Fibroblast of gingiva (primary cell): ENCODE data around the gene STX16.
"Not testable (repeated sequence)": the region's sequence is repeated elsewhere in the genome, so short reads cannot be mapped to it uniquely, and the experiment has no call there.

Experiments
- DNase-seq: peaks from one replicate; pipeline ENCODE4 v3.0.0-alpha.2; 2011; ENCODE audit warnings: low read depth

Gene STX16

GRCh38 chr20:58712151-58712791 is 61.2 kb downstream of the STX16 start:
- no peak for DNase-seq

- no peak for DNase-seq
Observed at GRCh38 chr20:58712806-58713731, 62.0 kb downstream of the STX16 start.

- DNase-seq, result no peak
Observed at GRCh38 chr20:58713801-58714339, 62.8 kb downstream of the STX16 start.

GRCh38 chr20:58714340-58714922 is 63.3 kb downstream of the STX16 start:
- DNase-seq, result no peak

GRCh38 chr20:58714923-58715351 is 63.9 kb downstream of the STX16 start:
- DNase-seq, result no peak

GRCh38 chr20:58715391-58715800 is 64.3 kb downstream of the STX16 start:
- no peak for DNase-seq

- DNase-seq, result no peak
Observed at GRCh38 chr20:58715801-58716475, 64.9 kb downstream of the STX16 start.

- no peak for DNase-seq
Observed at GRCh38 chr20:58716476-58717277, 65.6 kb downstream of the STX16 start.

- DNase-seq, result no peak
Observed at GRCh38 chr20:58717278-58718091, 66.4 kb downstream of the STX16 start.

GRCh38 chr20:58718121-58718563 is 67.1 kb downstream of the STX16 start:
- DNase-seq, result no peak

GRCh38 chr20:58718729-58719128 is 67.6 kb downstream of the STX16 start:
- no peak for DNase-seq

- no peak for DNase-seq
Observed at GRCh38 chr20:58719258-58719657, 68.2 kb downstream of the STX16 start.

- no peak for DNase-seq
Observed at GRCh38 chr20:58719971-58720371, 68.9 kb downstream of the STX16 start.

- DNase-seq, result no peak
Observed at GRCh38 chr20:58720890-58721289, 69.8 kb downstream of the STX16 start.

- DNase-seq, result no peak
Observed at GRCh38 chr20:58721951-58722778, 71.1 kb downstream of the STX16 start.

- no peak for DNase-seq
Observed at GRCh38 chr20:58722877-58723627, 72.0 kb downstream of the STX16 start.

- no peak for DNase-seq
Observed at GRCh38 chr20:58723628-58723984, 72.5 kb downstream of the STX16 start.

GRCh38 chr20:58726156-58726555 is 75.1 kb downstream of the STX16 start:
- DNase-seq, result not testable (repeated sequence)
